SU-DHL-6 (cell line): ENCODE results near the gene RHCG.

Experiments used
- EZH2phosphoT487 ChIP-seq: fragments of 200-600 bp; sonication (generic), shearing (Covaris generic); conservative IDR thresholded peaks from 2 replicates; pipeline ENCODE4 v1.6.1; 2018; ENCODE audit warnings: mild to moderate bottlenecking, antibody characterized with exemption, low read length, moderate library complexity, mixed read lengths
- TF ChIP-seq, protein P1 (sequence below): fragments of 200-600 bp; sonication (generic); IDR thresholded peaks from one replicate; pipeline ENCODE4 v1.5.1; 2017; ENCODE audit warnings: antibody characterized with exemption, mild to moderate bottlenecking, low read length, moderate library complexity; ENCODE audit not compliant: insufficient read depth, poor library complexity, severe bottlenecking

DNA sequence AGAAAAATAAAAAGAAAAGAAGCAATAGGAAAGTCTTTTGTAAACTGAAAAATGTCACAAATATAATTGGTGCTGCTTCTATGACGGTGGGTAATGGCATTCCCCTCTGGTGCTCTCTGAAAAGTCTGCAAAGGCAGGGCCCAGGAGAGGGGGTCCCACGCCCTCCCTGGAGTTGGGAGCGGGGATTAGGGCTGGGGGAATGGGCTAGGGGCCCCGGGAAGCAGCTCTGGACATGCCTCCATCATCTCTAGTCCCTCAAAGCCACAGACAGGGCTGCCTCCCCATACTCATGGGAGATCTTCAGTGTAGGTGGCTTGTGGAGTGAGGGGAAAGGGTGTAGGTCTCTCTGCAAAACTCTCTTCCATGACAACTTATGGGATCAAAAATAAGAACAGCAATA lies 7.8 kb upstream of the RHCG start:
- TF ChIP-seq, protein P1, sequence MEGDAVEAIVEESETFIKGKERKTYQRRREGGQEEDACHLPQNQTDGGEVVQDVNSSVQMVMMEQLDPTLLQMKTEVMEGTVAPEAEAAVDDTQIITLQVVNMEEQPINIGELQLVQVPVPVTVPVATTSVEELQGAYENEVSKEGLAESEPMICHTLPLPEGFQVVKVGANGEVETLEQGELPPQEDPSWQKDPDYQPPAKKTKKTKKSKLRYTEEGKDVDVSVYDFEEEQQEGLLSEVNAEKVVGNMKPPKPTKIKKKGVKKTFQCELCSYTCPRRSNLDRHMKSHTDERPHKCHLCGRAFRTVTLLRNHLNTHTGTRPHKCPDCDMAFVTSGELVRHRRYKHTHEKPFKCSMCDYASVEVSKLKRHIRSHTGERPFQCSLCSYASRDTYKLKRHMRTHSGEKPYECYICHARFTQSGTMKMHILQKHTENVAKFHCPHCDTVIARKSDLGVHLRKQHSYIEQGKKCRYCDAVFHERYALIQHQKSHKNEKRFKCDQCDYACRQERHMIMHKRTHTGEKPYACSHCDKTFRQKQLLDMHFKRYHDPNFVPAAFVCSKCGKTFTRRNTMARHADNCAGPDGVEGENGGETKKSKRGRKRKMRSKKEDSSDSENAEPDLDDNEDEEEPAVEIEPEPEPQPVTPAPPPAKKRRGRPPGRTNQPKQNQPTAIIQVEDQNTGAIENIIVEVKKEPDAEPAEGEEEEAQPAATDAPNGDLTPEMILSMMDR, result no peak
- TF ChIP-seq EZH2phosphoT487, result no peak
